Activated naive CD8-positive, alpha-beta T cell treated with anti-CD3 and anti-CD28 coated beads, Interleukin-2, amount 10 ng/mL, durations not matched to agents 7 days and 5 days (primary cell): ENCODE data around the gene TRMU. TPM values are rescaled to one million over a fixed set of nuclear protein-coding genes. Genes with fewer than 3 reads are reported as not detected.

Source experiments
- ATAC-seq: fragments of 150-1000 bp; cut with Tn5 transposase; one replicate; pipeline ENCODE4 v1.10.0; 2021; ENCODE audit warnings: low read depth, moderate library complexity
- POLR2A ChIA-PET: fragments of 350-600 bp; sonication (Branson Sonifier 250); formaldehyde crosslinking; loops from one replicate; lab custom pipeline; 2021; ENCODE audit warnings: antibody characterized with exemption; lab: Charles Lee
- DNase-seq: peaks from one replicate; pipeline ENCODE4 v3.0.0; 2021
- H3K27ac Mint-ChIP-seq: one replicate; pipeline ENCODE4 v1.8.0; 2022; ENCODE audit warnings: mild to moderate bottlenecking, mixed read lengths
- H3K27me3 Mint-ChIP-seq: one replicate; pipeline ENCODE4 v1.8.0; 2022; ENCODE audit warnings: mild to moderate bottlenecking, moderate library complexity, mixed read lengths
- H3K36me3 Mint-ChIP-seq: one replicate; pipeline ENCODE4 v1.8.0; 2021; ENCODE audit warnings: mild to moderate bottlenecking, mixed read lengths
- H3K4me1 Mint-ChIP-seq: one replicate; pipeline ENCODE4 v1.8.0; 2021; ENCODE audit warnings: mixed read lengths
- H3K4me3 Mint-ChIP-seq: one replicate; pipeline ENCODE4 v1.8.0; 2022; ENCODE audit warnings: mild to moderate bottlenecking, moderate library complexity, mixed read lengths
- H3K9me3 Mint-ChIP-seq: one replicate; pipeline ENCODE4 v1.8.0; 2021; ENCODE audit warnings: mixed read lengths
- total RNA-seq, 2 experiments: library from RNA; stranded (reverse); gene quantifications; one replicate each; pipeline ENCODE4 v1.2.3, GENCODE V29; 2021

The TRMU gene
- total RNA-seq, 2 experiments from 2014 or later: 76.3 to 86.4 TPM

DNA sequence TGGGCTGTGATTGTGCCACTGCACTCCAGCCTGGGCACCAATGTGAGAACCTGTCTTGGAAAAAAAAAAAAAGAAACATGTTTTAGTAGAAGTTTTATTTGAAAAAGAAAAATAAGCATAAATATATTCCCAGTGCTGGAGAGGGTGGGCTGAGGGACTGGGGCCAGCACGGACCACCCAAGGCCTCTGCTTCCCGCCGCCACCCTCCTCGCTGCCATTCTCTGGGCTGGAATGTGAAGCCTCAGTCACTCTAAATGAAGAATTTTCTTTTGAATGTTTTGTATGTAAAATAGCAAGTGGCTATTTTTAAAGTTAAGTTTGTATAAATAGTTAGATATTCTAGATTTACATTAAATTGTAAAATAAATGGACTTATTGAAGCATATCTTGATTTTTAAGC lies 5.1 kb upstream of the TRMU start:
- POLR2A ChIA-PET: no interaction called here

GRCh38 chr22:46331496-46331895 lies 4.0 kb upstream of the TRMU start:
- DNase-seq: no peak
- Mint-ChIP-seq H3K4me1 (peaks cover 8% of the 10 kb centered on the region), H3K27ac (no peak overlapping the region), H3K27me3 (no peaks in the 10 kb centered on the region), H3K36me3 (peaks cover 16% of the 10 kb centered on the region), H3K4me3 (no peak overlapping the region), H3K9me3 (no peaks in the 10 kb centered on the region)
- POLR2A ChIA-PET: no interaction called here
- no peak for ATAC-seq

More for the DNA sequence above, 5.1 kb upstream of the TRMU start:
- no peak for DNase-seq
- Mint-ChIP-seq H3K4me3 (no peak overlapping the region), H3K36me3 (peaks cover 21% of the 10 kb centered on the region), H3K27me3 (no peaks in the 10 kb centered on the region), H3K9me3 (no peaks in the 10 kb centered on the region), H3K27ac (no peak overlapping the region), H3K4me1 (peaks cover 6% of the 10 kb centered on the region)
- no peak for ATAC-seq

- peak overlapping the region; percentile 86 for H3K27ac Mint-ChIP-seq
- H3K27me3 Mint-ChIP-seq: no peaks in the 10 kb centered on the region
- DNase-seq (peak; percentile 48), ATAC-seq (peak; percentile 6)
- H3K4me3 Mint-ChIP-seq: peak overlapping the region; percentile 95
- peaks cover 22% of the 10 kb centered on the region for H3K4me1 Mint-ChIP-seq
- POLR2A ChIA-PET: interaction anchor here (0.9 to 2.5 kb wide), 8 partner anchors 48 to 324 kb away, joined by 3 to 10 read pairs (median 3); partner anchors contain the start of genes CDPF1, PPARA and TTC38
- H3K36me3 Mint-ChIP-seq: peaks cover 25% of the 10 kb centered on the region
- no peaks in the 10 kb centered on the region for H3K9me3 Mint-ChIP-seq
Measured at GRCh38 chr22:46336119-46337078, 885 bp downstream of the TRMU start.

- Mint-ChIP-seq H3K9me3 (no peaks in the 10 kb centered on the region), H3K4me1 (peaks cover 22% of the 10 kb centered on the region), H3K4me3 (no peak overlapping the region), H3K27me3 (no peaks in the 10 kb centered on the region), H3K36me3 (peaks cover 29% of the 10 kb centered on the region), H3K27ac (no peak overlapping the region)
- DNase-seq: no peak
- POLR2A ChIA-PET: no interaction called here
- no peak for ATAC-seq
Measured at GRCh38 chr22:46337870-46338269, 2.4 kb downstream of the TRMU start.

DNA sequence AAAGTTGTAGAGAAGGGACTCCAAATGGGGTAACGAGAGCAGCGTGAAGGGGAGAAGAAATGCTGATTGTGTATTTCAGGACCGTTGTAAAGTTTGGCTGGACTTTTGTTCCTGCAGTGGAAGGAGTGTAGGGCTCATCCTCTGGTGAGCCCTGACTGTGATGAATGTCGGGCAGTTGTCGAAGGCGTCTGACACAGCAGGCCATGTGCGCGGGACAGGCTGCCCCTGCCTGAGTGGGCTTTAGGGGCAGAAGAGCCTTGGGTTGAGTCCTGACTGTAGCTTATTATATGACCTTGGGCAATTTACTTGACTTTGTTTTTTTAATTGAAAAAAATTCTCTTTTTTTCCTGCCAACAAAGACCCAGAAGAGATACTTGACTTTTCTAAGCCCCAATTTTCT lies 3.1 kb downstream of the TRMU start:
- peaks cover 28% of the 10 kb centered on the region for H3K36me3 Mint-ChIP-seq
- peak overlapping the region; percentile 42 for H3K27ac Mint-ChIP-seq
- POLR2A ChIA-PET: interaction anchor here (1.0 kb wide), 1 partner anchor 43 kb away, joined by 3 read pairs; no protein-coding TSS in a partner anchor
- peaks cover 22% of the 10 kb centered on the region for H3K4me1 Mint-ChIP-seq
- H3K4me3 Mint-ChIP-seq: no peak overlapping the region
- no peaks in the 10 kb centered on the region for H3K9me3 Mint-ChIP-seq
- no peaks in the 10 kb centered on the region for H3K27me3 Mint-ChIP-seq
- ATAC-seq (no peak), DNase-seq (no peak)

- no peaks in the 10 kb centered on the region for H3K27me3 Mint-ChIP-seq
- H3K4me3 Mint-ChIP-seq: no peak overlapping the region
- ATAC-seq (no peak), DNase-seq (no peak)
- no peaks in the 10 kb centered on the region for H3K9me3 Mint-ChIP-seq
- peaks cover 29% of the 10 kb centered on the region for H3K36me3 Mint-ChIP-seq
- no peak overlapping the region for H3K27ac Mint-ChIP-seq
- peaks cover 19% of the 10 kb centered on the region for H3K4me1 Mint-ChIP-seq
- POLR2A ChIA-PET: no interaction called here
Measured at GRCh38 chr22:46339956-46340355, 4.4 kb downstream of the TRMU start.

DNA sequence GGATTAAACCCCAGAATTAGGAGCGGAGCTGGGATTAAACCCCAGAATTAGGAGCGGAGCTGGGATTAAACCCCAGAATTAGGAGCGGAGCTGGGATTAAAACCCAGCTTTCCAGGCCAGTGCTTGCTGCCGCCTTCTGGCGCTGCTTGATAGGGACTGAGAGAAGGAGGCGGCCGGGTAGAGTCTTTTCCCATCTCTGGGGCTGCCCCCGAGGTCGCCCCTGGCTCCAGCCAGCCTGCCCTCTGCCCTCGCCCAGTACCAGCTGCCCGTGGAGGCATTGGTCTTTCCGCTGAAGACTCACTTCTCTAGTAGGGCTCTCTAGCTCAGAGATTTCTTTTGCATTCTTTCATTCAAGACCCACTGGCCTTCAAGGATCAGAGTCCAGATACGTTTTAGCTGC lies 5.2 kb downstream of the TRMU start:
- H3K4me1 Mint-ChIP-seq: peaks cover 18% of the 10 kb centered on the region
- POLR2A ChIA-PET: no interaction called here

GRCh38 chr22:46346680-46347405 lies 11.3 kb downstream of the TRMU start:
- POLR2A ChIA-PET: no interaction called here
- H3K27ac Mint-ChIP-seq: no peak overlapping the region
- DNase-seq (no peak), ATAC-seq (no peak)
- H3K4me1 Mint-ChIP-seq: peaks cover 1% of the 10 kb centered on the region
- H3K27me3 Mint-ChIP-seq: no peaks in the 10 kb centered on the region
- no peaks in the 10 kb centered on the region for H3K9me3 Mint-ChIP-seq
- H3K36me3 Mint-ChIP-seq: peaks cover 30% of the 10 kb centered on the region
- no peak overlapping the region for H3K4me3 Mint-ChIP-seq

More for the DNA sequence above, 5.2 kb downstream of the TRMU start:
- DNase-seq (no peak), ATAC-seq (no peak)
- Mint-ChIP-seq H3K4me3 (no peak overlapping the region), H3K27me3 (no peaks in the 10 kb centered on the region), H3K27ac (no peak overlapping the region), H3K36me3 (peaks cover 31% of the 10 kb centered on the region), H3K9me3 (no peaks in the 10 kb centered on the region)

- no peak for ATAC-seq
- DNase-seq: no peak
- POLR2A ChIA-PET: no interaction called here
- H3K4me3 Mint-ChIP-seq: no peak overlapping the region
- H3K27ac Mint-ChIP-seq: no peak overlapping the region
- peaks cover 27% of the 10 kb centered on the region for H3K36me3 Mint-ChIP-seq
- peaks cover 1% of the 10 kb centered on the region for H3K4me1 Mint-ChIP-seq
- no peaks in the 10 kb centered on the region for H3K27me3 Mint-ChIP-seq
- H3K9me3 Mint-ChIP-seq: no peaks in the 10 kb centered on the region
Measured at GRCh38 chr22:46347646-46348045, 12.1 kb downstream of the TRMU start.

DNA sequence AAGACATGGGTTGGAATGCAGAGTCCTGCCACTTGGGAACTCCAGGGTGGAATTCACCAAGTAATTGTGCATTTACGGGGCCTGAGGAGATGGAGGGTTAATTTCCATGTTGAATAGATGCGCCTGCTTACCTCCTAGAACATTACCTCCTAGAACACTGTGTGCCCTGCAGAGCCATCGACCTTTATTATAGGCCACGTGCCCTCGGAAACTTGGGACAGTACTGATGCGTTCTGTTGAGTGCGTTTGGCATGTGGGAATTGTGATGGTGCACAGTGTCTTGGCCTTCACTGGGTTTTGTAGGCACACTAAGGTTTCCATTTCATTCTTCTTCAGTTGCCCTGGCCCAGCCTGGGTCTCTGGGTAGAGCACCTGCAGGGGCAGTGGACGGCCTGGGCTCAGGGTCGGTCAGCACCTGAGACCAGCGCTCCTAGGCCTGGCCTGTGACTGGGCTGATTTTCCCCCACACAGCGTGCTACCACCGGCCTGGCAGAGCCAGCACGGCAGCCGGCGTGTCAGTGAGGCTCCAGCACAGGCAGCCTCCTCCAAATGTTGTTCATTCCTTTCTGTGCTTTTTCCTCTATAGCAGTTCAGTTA lies 12.7 kb downstream of the TRMU start:
- H3K9me3 Mint-ChIP-seq: no peaks in the 10 kb centered on the region
- ATAC-seq (no peak), DNase-seq (no peak)
- H3K36me3 Mint-ChIP-seq: peaks cover 25% of the 10 kb centered on the region
- H3K4me3 Mint-ChIP-seq: no peak overlapping the region
- H3K4me1 Mint-ChIP-seq: peaks cover 1% of the 10 kb centered on the region
- POLR2A ChIA-PET: no interaction called here
- H3K27me3 Mint-ChIP-seq: no peaks in the 10 kb centered on the region
- H3K27ac Mint-ChIP-seq: no peak overlapping the region

DNA sequence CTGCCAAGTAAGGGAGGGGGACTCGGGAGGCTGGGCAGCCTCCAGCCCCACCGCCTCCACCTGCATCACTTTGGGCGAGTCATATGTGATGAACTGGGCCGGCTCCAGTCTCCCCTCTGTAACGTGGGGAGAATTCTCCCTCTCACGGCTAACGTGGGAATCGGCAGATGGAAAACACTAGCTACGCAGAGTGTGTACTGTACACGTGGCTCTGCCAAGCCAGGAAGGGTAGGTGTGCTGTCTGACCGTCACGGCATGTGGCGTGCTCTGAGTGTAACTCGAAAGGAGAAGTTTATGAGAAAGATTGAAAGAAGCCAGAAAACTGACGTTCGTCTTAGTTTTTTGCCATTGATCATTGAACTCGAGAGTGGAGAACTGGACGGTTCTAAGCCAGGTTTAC lies 13.7 kb downstream of the TRMU start:
- POLR2A ChIA-PET: no interaction called here
- ATAC-seq (no peak), DNase-seq (no peak)
- peaks cover 1% of the 10 kb centered on the region for H3K4me1 Mint-ChIP-seq
- peaks cover 23% of the 10 kb centered on the region for H3K36me3 Mint-ChIP-seq
- no peak overlapping the region for H3K4me3 Mint-ChIP-seq
- no peaks in the 10 kb centered on the region for H3K27me3 Mint-ChIP-seq
- H3K9me3 Mint-ChIP-seq: no peaks in the 10 kb centered on the region
- no peak overlapping the region for H3K27ac Mint-ChIP-seq

- POLR2A ChIA-PET: no interaction called here
- H3K36me3 Mint-ChIP-seq: peaks cover 22% of the 10 kb centered on the region
Measured at GRCh38 chr22:46349681-46350080, 14.2 kb downstream of the TRMU start.

GRCh38 chr22:46350121-46350520 lies 14.6 kb downstream of the TRMU start:
- Mint-ChIP-seq H3K9me3 (no peaks in the 10 kb centered on the region), H3K4me3 (no peak overlapping the region), H3K27ac (no peak overlapping the region), H3K4me1 (peaks cover 1% of the 10 kb centered on the region), H3K36me3 (peaks cover 22% of the 10 kb centered on the region), H3K27me3 (no peaks in the 10 kb centered on the region)
- ATAC-seq (no peak), DNase-seq (no peak)
- POLR2A ChIA-PET: no interaction called here

More at GRCh38 chr22:46349681-46350080, 14.2 kb downstream of the TRMU start:
- DNase-seq (no peak), ATAC-seq (no peak)
- peaks cover 1% of the 10 kb centered on the region for H3K4me1 Mint-ChIP-seq
- H3K27me3 Mint-ChIP-seq: no peaks in the 10 kb centered on the region
- no peaks in the 10 kb centered on the region for H3K9me3 Mint-ChIP-seq
- H3K4me3 Mint-ChIP-seq: no peak overlapping the region
- H3K27ac Mint-ChIP-seq: no peak overlapping the region
